Dendritic cell treated with granulocyte-macrophage colony-stimulating factor and Interleukin-4, amounts not matched to agents 40 ng/mL and 50 ng/mL, for 4 days (primary cell): ENCODE measurements around the gene RHOB.
"Not testable (repeated sequence)": the region's sequence is repeated elsewhere in the genome, so short reads cannot be mapped to it uniquely, and the experiment has no call there.

ENCODE experiments used
- H3K27ac Mint-ChIP-seq: one replicate; pipeline ENCODE4 v1.8.0; 2022; ENCODE audit warnings: mild to moderate bottlenecking, mixed read lengths
- H3K27me3 Mint-ChIP-seq: one replicate; pipeline ENCODE4 v1.8.0; 2022; ENCODE audit warnings: mild to moderate bottlenecking, mixed read lengths
- H3K36me3 Mint-ChIP-seq: one replicate; pipeline ENCODE4 v1.8.0; 2022; ENCODE audit warnings: low read depth, mixed read lengths
- H3K4me1 Mint-ChIP-seq: one replicate; pipeline ENCODE4 v1.8.0; 2022; ENCODE audit warnings: low read depth, mixed read lengths
- H3K4me3 Mint-ChIP-seq: one replicate; pipeline ENCODE4 v1.8.0; 2022; ENCODE audit warnings: mild to moderate bottlenecking, moderate library complexity, mixed read lengths
- H3K9me3 Mint-ChIP-seq: one replicate; pipeline ENCODE4 v1.8.0; 2022; ENCODE audit warnings: mixed read lengths
- intact Hi-C: fragments of 100-400 bp; cut with micrococcal nuclease; formaldehyde crosslinking; loops from one replicate; pipeline ENCODE4 v1.15.0; 2022

Gene RHOB

DNA sequence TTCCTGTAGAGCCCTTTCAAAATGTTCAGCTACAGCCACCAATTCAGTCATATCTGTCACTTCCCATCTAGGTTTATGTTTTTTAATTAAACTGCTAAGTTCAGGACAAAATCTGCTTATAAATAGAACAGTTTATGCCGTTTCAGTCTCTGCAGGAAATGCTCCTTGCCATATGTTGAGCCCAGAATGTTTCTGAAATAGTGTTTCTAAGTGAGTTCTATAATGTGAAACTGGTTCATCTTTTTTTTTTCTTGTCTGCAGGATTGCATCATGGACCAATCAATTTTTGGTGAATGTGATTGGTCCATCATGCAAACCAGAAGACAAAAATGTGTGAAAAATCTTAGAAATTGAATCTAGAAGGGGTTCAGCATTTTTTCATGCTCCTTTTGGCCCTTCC lies 30.2 kb upstream of the RHOB start:
- no peaks in the 10 kb centered on the region for H3K27me3 Mint-ChIP-seq
- H3K27ac Mint-ChIP-seq = no peak overlapping the region
- H3K4me3 Mint-ChIP-seq = no peak overlapping the region
- H3K9me3 Mint-ChIP-seq = no peaks in the 10 kb centered on the region
- peaks cover 58% of the 10 kb centered on the region for H3K4me1 Mint-ChIP-seq
- intact Hi-C loops = no loop called here
- H3K36me3 Mint-ChIP-seq = no peaks in the 10 kb centered on the region

DNA sequence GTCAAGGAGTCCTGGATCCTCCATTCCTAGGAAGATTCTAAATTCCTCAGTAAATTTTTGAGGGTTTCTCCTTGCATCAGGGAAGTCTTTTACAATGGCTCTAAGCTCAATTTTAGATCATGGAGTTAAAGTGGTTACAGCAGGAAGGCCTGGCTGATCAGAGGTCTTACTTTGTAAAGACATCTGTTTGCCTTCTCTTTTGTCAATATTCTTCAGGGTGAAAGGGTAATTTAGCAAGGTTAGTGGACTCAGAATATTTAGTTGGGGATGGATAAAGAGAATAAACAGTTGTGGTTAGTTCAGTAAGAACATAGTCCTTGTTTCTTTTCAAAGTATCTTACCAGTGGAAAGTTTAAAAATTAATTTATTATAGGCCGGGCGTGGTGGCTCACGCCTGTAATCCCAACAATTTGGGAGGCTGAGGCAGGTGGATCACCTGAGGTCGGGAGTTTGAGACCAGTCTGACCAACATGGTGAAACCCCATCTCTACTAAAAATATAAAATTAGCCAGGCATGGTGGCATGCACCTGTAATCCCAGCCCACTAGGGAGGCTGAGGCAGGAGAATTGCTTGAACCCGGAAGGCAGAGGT lies 29.5 kb upstream of the RHOB start:
- H3K36me3 Mint-ChIP-seq, H3K4me3 Mint-ChIP-seq, H3K27me3 Mint-ChIP-seq, intact Hi-C loops, H3K9me3 Mint-ChIP-seq, H3K27ac Mint-ChIP-seq: not testable (repeated sequence)
- peaks cover 58% of the 10 kb centered on the region for H3K4me1 Mint-ChIP-seq

DNA sequence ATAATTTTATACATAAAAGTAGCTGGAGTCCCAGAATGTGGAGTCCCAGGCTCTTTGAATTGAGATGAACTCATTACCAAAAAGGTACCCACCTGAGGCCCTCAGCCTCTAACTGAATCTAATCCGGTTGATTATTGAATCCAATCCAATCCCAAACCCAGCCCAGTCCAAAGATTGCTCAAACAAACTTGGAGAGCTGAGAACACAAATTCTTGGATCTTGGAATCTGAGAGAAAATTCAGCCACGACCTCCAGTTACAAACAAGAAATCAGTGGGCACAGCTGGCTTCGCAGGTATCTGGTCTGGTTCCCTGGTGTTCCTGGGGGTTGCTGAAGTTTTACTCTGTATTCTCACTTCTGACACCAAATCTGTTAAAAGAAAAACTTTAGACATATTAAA lies 28.4 kb upstream of the RHOB start:
- H3K9me3 Mint-ChIP-seq = no peaks in the 10 kb centered on the region
- H3K4me3 Mint-ChIP-seq = no peak overlapping the region
- no peaks in the 10 kb centered on the region for H3K27me3 Mint-ChIP-seq
- H3K27ac Mint-ChIP-seq = peak overlapping the region; percentile 86
- no peaks in the 10 kb centered on the region for H3K36me3 Mint-ChIP-seq
- H3K4me1 Mint-ChIP-seq = peaks cover 70% of the 10 kb centered on the region
- intact Hi-C loops = no loop called here

DNA sequence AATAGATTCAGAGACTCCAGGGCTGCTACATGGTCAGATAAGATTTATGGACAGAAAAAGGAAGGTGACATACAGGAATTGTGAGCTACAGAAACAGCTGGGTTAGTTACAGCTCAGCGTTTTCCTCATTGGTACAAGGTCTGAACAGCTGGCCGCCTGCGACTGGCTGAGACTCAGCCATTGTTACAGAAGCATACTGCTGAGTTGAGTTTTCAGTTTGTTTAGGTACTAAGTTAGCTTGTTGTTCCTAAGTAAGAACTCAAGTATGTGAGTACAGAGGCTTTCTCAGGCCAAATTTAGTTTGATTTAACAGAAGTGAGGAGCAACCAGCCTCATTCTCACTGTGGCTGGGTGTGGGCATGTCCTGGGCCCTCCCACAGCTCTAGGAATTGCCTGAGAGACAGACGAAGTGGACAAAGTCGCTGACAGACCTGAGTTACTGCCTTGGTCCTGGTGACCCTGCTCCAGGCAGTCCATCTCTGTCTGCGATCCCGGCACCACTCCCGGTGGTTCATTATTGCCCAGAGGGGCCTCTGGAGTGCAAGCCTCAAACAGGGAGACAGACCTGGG lies 27.8 kb upstream of the RHOB start:
- Mint-ChIP-seq H3K27ac (peak overlapping the region; percentile 86), H3K4me3 (peak overlapping the region; percentile 49), H3K9me3 (no peaks in the 10 kb centered on the region), H3K4me1 (peaks cover 76% of the 10 kb centered on the region), H3K27me3 (no peaks in the 10 kb centered on the region), H3K36me3 (no peaks in the 10 kb centered on the region)
- intact Hi-C loops = no loop called here

DNA sequence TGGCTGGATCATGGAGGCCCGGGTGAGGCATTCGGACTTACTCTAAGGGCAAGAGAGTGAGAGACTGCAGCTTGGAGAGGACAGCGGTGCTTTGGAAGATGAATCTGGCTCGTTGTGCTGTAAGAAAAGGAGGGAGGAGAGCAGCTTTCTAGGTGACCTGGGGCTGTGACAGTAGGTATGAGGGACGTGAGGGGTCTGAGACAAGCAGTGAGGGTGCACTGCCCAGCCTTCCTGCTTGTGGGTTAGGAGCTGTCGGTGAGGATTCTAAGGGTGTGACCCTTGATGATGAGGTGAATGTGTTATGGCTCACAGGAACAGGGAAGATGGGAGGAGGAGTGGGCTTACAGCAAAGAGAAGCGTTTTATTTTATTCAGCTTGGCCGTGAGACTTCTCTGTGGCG lies 27.1 kb upstream of the RHOB start:
- Mint-ChIP-seq H3K36me3 (no peaks in the 10 kb centered on the region), H3K27me3 (no peaks in the 10 kb centered on the region), H3K4me1 (peaks cover 81% of the 10 kb centered on the region), H3K27ac (peak overlapping the region; percentile 86), H3K4me3 (peak overlapping the region; percentile 49), H3K9me3 (no peaks in the 10 kb centered on the region)
- intact Hi-C loops = no loop called here

DNA sequence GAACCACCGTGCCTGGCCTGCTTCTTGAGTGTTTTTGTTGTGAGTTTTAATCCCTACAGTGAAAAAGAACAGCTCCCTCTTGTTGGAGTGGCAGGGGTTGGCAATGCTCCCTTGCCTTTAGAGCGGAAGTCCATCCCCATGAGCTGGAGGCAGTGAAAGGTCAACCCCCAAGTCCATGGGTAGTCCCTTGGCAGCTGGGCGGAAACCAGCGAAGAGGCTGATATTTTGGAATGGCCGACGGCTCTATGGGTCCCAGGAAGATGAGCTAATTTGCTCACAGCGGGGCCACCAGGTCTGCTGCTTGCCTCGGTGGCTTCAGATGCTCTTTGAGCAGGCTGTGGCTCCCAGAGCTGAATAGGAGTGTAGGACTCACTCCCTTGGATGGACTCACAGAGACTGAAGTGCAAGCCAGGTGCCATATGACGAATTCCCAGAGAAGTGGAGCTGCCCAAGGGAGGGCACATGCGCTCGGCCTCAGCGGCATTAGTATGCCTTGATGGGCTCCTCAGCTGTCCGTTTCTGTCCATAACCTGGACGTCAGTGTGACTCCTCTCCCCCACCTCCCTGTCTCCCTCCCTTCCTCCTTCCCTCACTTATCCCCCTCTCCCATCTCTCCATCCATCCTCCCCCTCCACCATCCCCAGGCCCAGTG lies 25.4 kb upstream of the RHOB start:
- peak overlapping the region; percentile 99 for H3K27ac Mint-ChIP-seq
- no peaks in the 10 kb centered on the region for H3K9me3 Mint-ChIP-seq
- H3K36me3 Mint-ChIP-seq = no peaks in the 10 kb centered on the region
- no peak overlapping the region for H3K4me3 Mint-ChIP-seq
- intact Hi-C loops = no loop called here
- H3K27me3 Mint-ChIP-seq = no peaks in the 10 kb centered on the region
- peaks cover 81% of the 10 kb centered on the region for H3K4me1 Mint-ChIP-seq

DNA sequence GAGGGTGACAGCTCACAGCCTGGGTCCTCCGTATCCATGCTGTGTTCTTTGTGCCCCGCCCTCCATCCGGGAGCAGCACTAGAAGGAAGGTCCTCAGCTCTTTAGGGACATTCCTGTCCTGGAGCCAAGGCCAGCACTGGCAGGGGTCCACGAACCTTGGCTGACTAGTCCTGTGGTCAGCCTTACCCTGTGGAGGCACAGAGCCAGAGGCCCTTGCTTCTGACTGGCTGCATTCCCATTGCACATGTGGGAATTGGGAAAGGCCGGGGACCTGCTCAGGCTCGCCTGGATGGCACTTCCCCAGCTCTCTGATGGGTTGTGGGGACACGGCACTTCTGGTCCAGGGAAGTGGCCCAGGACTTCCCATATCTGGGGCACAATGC lies 24.9 kb upstream of the RHOB start:
- H3K27ac Mint-ChIP-seq = peak overlapping the region; percentile 99
- H3K4me3 Mint-ChIP-seq = no peak overlapping the region
- H3K4me1 Mint-ChIP-seq = peaks cover 81% of the 10 kb centered on the region
- intact Hi-C loops = no loop called here
- no peaks in the 10 kb centered on the region for H3K27me3 Mint-ChIP-seq
- no peaks in the 10 kb centered on the region for H3K9me3 Mint-ChIP-seq
- H3K36me3 Mint-ChIP-seq = no peaks in the 10 kb centered on the region

DNA sequence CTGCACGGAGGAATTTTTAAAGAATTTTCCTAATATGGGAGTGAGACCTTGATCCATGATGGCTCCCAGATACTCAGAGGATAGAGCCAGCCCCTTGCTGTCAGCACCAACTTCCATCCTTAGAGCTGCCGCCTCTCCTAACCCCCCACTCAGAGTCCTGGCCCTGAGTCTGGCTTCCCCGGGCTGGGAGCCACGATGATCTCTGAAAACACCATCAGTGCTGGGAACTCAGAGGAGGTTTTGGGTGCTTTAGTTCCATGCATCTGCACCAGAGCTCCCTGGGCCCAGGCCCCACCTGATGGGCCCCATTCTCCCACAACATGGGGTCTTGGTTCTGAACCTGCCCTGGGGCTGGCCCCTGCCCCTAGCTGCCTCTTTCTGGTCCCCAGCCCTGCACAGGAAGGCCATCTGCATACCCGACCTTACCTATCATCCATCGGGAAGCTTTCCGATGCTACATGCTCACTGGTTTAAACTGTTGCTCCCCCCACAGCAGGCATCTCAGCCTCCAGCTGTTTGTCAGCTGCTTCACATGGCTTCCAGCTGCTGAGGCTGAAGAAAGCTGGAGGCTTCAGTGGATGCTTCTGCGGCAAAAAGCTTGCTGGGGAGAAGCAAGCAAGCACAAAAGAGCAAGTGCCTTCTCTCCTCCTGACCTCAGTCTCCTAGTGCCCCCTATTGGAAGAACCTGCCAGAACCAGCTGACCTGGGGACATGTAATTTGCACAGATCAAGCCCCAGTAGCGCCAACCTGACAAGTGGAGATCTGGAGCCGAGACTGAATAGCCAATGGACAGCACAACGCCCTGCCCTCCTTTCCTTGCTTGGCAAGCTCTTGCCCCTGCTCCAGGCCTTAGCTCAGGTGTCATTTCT lies 24.2 kb upstream of the RHOB start:
- intact Hi-C loops = no loop called here
- Mint-ChIP-seq H3K4me3 (no peak overlapping the region), H3K36me3 (no peaks in the 10 kb centered on the region), H3K27ac (peak overlapping the region; percentile 99), H3K27me3 (no peaks in the 10 kb centered on the region), H3K9me3 (no peaks in the 10 kb centered on the region), H3K4me1 (peaks cover 84% of the 10 kb centered on the region)

DNA sequence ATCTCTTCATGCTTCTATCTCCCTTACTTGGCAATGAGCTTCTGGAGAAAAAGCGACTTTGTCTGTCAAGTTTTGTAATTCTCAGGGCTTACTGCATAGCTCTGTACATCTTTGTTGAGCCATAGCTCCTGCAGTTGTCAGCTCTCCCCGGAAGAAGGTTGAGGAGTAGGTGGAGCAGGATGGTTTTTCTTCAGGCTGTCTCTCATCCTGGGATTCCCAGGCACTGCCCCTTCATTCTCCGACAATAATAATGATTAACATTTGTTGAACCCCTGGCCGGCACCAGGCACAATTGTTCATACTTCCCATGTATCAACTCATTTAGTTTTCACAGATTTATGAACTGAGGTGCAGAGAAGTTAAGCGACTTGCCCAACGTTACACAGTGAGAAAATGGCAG lies 23.5 kb upstream of the RHOB start:
- Mint-ChIP-seq H3K9me3 (no peaks in the 10 kb centered on the region), H3K4me1 (peaks cover 88% of the 10 kb centered on the region), H3K36me3 (no peaks in the 10 kb centered on the region), H3K27me3 (no peaks in the 10 kb centered on the region), H3K27ac (peak overlapping the region; percentile 99), H3K4me3 (no peak overlapping the region)
- intact Hi-C loops = no loop called here

DNA sequence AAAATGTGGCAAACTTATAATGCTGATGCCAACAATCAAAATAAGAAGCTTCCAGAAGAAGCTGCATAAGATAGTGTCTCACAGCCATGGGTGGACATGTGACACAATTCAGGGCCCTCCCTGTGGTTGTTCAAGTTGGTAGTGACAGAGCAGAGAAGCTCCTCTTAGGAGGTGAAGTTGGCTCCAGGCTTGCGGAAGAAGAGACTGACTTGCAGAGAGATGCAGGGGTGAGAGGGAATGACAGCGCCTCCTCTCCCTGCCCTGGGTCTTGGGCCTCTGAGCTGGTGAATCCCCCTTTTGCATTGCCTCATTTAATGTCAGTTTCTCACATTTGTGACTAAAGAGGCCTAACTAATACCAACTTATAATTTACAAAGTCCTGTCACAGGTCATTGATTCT lies 23.0 kb upstream of the RHOB start:
- Mint-ChIP-seq H3K27ac (peak overlapping the region; percentile 99), H3K4me1 (peaks cover 90% of the 10 kb centered on the region), H3K36me3 (no peaks in the 10 kb centered on the region), H3K9me3 (no peaks in the 10 kb centered on the region), H3K4me3 (peak overlapping the region; percentile 77), H3K27me3 (no peaks in the 10 kb centered on the region)
- intact Hi-C loops = loop anchor here (2.0 kb wide), 2 partner anchors 15 to 23 kb away; partner anchors contain the start of gene RHOB

DNA sequence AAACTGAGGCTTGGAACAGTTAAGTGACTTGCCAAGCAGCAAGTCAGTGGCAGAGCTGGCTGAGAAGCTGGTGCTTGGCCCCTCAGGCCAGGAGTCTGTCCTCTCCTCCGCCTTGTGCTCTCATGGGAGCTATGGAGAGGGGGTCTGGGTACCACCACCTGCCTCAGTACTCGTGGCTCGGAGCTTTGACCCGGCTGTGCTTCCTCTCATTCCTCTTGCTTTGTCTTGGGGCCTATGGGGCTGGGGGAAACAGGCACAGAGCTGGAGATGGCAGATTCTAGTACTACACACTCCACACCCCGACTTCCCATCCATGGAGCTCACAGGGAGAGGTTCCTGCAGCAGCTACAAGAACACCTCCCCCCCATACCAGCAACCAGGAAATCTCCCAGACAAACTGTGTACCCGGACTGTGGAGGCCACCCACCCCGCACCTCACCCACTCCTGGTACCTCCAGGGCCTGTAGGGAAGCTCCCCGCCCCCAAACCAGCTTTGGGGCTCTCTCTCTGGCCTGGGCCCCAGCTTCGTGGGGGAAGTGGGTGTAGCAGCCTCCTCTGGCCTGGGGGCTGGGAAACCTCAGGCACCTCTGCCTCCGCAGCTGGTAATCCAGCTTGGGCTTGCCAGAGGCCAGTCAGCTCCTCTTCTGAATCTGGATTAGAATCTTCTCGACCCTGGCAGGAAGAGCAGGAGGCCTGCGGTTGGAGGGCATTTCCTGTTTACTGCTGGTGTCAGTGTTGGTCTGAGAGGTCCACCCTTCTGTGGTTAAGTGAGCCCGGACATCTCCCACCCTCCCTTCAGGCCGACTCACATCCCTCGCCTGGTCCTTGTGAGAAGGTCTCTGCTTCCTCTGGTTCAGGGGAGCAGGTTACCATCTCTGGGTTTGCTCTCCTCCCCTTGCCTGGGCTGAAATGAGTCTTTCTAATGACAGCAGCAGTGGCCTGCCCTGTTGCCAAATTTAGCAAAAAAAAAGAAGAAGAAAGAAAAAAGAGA lies 22.3 kb upstream of the RHOB start:
- Mint-ChIP-seq H3K36me3 (no peaks in the 10 kb centered on the region), H3K27ac (peak overlapping the region; percentile 99), H3K27me3 (no peaks in the 10 kb centered on the region), H3K9me3 (no peaks in the 10 kb centered on the region), H3K4me3 (peak overlapping the region; percentile 77), H3K4me1 (peaks cover 88% of the 10 kb centered on the region)
- intact Hi-C loops = loop anchor here (2.0 kb wide), 2 partner anchors 14 to 22 kb away; partner anchors contain the start of gene RHOB

DNA sequence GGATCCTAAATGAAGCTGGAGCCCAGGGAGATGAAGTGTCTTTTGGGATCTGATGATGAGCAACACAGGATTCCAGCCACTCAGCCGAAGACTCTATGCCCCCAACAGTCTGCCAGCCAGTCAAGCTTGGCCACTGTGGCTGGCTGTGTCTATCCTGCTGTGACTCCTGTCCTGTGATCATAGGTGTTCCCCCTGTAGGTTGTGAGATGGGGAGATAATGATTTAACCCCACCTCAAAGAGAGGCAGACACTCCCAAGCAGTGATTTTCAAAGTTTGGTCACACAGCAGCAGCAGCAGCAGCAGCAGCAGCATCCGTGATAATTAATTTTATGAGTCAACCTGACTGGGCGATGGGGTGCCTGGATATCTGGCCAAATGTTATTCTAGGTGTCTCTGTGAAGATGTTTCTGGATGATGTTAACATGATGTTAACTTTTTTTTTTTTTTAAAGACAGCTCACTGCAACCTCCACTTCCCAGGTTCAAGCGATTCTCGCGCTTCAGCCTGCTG lies 21.4 kb upstream of the RHOB start:
- H3K27me3 Mint-ChIP-seq = no peaks in the 10 kb centered on the region
- intact Hi-C loops = loop anchor here (2.0 kb wide), 2 partner anchors 13 to 21 kb away; partner anchors contain the start of gene RHOB
- peaks cover 91% of the 10 kb centered on the region for H3K4me1 Mint-ChIP-seq
- H3K27ac Mint-ChIP-seq = peak overlapping the region; percentile 99
- no peaks in the 10 kb centered on the region for H3K9me3 Mint-ChIP-seq
- no peaks in the 10 kb centered on the region for H3K36me3 Mint-ChIP-seq
- H3K4me3 Mint-ChIP-seq = peak overlapping the region; percentile 77

DNA sequence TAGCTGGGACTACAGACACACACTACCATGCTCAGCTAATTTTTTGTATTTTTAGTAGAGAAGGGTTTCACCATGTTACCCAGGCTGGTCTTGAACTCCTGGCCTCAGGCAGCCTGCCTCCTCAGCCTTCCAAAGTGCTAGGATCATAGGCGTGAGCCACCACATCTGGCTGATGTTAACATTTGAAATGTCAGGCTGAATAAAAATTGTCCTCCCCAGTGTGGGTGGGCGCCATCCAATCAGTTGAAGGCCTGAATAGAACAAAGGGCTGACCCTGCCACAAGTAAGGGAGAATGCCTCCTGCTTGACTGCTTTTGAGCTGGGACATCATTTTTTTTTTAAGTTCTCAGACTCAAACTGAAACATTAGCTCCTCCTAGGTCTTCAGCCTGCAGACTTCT lies 21.0 kb upstream of the RHOB start:
- H3K4me3 Mint-ChIP-seq = no peak overlapping the region
- H3K9me3 Mint-ChIP-seq = no peaks in the 10 kb centered on the region
- H3K27me3 Mint-ChIP-seq = no peaks in the 10 kb centered on the region
- H3K4me1 Mint-ChIP-seq = peaks cover 95% of the 10 kb centered on the region
- intact Hi-C loops = loop anchor here (2.0 kb wide), 2 partner anchors 13 to 21 kb away; partner anchors contain the start of gene RHOB
- peak overlapping the region; percentile 99 for H3K27ac Mint-ChIP-seq
- H3K36me3 Mint-ChIP-seq = no peaks in the 10 kb centered on the region
